Endothelial cell of hepatic sinusoid (primary cell): ENCODE results near the gene RNU6-1.

ENCODE experiments used
- in situ Hi-C: cut with HindIII; loops from 2 replicates; pipeline ENCODE4 v1.10.0; 2017; ENCODE audit warnings: low sequenced_read_pairs

Gene RNU6-1

GRCh38 chr15:67834581-67835296, 5.1 kb downstream of the RNU6-1 start:
- in situ Hi-C loops: no loop called here

- in situ Hi-C loops: no loop called here
These were observed 5.9 kb downstream of the RNU6-1 start for GRCh38 chr15:67833710-67834511.

- in situ Hi-C loops: no loop called here
These were observed 6.7 kb downstream of the RNU6-1 start for GRCh38 chr15:67832897-67833709.

- in situ Hi-C loops: no loop called here
These were observed 7.8 kb downstream of the RNU6-1 start for GRCh38 chr15:67832031-67832551.

GRCh38 chr15:67831363-67831762, 8.5 kb downstream of the RNU6-1 start:
- in situ Hi-C loops: no loop called here

- in situ Hi-C loops: no loop called here
These were observed 10.0 kb downstream of the RNU6-1 start for GRCh38 chr15:67829647-67830504.

- in situ Hi-C loops: no loop called here
These were observed 10.7 kb downstream of the RNU6-1 start for GRCh38 chr15:67828969-67829646.

- in situ Hi-C loops: no loop called here
These were observed 11.4 kb downstream of the RNU6-1 start for GRCh38 chr15:67828278-67828968.

- in situ Hi-C loops: no loop called here
These were observed 12.1 kb downstream of the RNU6-1 start for GRCh38 chr15:67827562-67828277.

GRCh38 chr15:67826717-67827561, 12.9 kb downstream of the RNU6-1 start:
- in situ Hi-C loops: no loop called here

- in situ Hi-C loops: no loop called here
These were observed 13.7 kb downstream of the RNU6-1 start for GRCh38 chr15:67825881-67826716.

- in situ Hi-C loops: no loop called here
These were observed 14.6 kb downstream of the RNU6-1 start, which contains the start of gene SKOR1 for GRCh38 chr15:67824976-67825880. Gene SKOR1 (plus strand): TSS chr15:67825509. CDS start chr15:67825603, 94 bp downstream.

- in situ Hi-C loops: no loop called here
These were observed 15.5 kb downstream of the RNU6-1 start for GRCh38 chr15:67824197-67824968.

- in situ Hi-C loops: no loop called here
These were observed 16.3 kb downstream of the RNU6-1 start for GRCh38 chr15:67823314-67824196.
